GM18868 (cell line): ENCODE measurements around the gene PELI3.
A peak's percentile ranks its signal among the peaks of the same experiment; 100 is the strongest.
"Not testable (repeated sequence)": the region's sequence is repeated elsewhere in the genome, so short reads cannot be mapped to it uniquely, and the experiment has no call there.

ENCODE experiments used
- ATAC-seq: cut with Tn5 transposase; IDR thresholded peaks from one replicate; pipeline ENCODE4 v1.9.1; 2021; ENCODE audit warnings: mild to moderate bottlenecking, moderate library complexity; ENCODE audit not compliant: unreplicated experiment

Gene PELI3, protein sequence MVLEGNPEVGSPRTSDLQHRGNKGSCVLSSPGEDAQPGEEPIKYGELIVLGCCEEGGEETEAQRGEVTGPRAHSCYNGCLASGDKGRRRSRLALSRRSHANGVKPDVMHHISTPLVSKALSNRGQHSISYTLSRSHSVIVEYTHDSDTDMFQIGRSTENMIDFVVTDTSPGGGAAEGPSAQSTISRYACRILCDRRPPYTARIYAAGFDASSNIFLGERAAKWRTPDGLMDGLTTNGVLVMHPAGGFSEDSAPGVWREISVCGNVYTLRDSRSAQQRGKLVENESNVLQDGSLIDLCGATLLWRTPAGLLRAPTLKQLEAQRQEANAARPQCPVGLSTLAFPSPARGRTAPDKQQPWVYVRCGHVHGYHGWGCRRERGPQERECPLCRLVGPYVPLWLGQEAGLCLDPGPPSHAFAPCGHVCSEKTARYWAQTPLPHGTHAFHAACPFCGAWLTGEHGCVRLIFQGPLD

DNA sequence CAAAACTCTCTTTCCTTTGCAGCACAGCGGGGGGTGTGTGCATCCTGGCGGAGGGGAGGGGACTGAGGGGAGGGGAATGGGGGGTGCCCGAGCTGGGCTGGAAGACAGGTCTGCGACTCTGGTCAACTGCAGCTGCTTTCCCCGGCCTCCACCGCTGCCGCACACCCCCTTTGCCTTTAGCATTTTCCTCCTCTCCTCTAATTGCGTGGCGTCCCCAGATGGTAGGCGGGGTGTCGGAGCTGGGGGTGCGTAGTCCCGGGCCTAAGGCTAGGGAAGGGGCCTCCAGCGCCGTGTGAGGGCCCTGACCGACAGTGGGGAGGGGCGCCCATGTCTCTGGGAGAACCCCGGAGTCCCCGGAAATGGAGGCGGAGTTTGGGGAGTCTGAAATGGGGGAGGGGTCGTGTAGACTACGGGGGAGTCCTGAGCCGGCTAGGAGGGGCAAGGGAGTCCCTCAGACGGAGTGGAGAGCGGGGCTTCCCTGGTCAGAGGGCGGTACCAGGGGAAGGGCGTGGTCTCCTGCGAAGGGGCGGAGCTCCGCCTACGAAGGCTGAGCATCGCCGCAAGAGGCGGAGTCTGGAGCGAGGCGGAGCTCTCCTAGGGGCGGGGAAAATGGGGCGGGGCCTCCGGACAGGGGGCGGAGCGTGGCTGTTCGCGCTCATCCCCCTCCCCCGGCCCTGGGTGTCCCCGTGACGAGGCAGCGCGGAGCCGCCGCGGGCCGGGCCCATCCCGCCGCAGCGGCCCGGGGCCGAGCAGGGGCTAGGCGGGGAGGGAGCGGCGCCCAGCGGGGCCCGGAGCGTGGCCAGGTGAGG is at the start of gene PELI3:
TSS of gene PELI3 (plus strand) at position 681 of the 809 bp plus-strand sequence. CDS start 1,224 bp downstream, outside the sequence.
- ATAC-seq, result peak; percentile 76

DNA sequence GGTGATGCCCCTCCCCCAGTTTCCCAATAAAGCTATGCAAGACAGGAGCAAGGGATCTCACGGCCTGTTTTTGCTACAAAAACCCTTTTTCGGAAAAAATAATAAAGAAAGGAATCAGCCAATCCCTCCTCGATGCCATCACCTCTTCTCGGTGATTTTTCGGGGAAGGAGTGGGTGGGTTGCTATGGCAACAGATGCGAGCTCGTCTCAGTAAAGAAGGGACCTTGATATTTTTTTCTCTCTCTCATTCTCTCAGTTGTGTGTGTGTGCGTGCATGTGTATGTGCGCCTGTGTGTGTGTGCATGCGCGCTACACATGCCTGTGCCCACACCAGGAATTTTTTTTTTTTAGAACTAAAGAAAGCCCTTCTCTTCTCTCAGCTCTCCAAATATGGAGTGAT is 49.7 kb upstream of the PELI3 start:
- ATAC-seq, result no peak

DNA sequence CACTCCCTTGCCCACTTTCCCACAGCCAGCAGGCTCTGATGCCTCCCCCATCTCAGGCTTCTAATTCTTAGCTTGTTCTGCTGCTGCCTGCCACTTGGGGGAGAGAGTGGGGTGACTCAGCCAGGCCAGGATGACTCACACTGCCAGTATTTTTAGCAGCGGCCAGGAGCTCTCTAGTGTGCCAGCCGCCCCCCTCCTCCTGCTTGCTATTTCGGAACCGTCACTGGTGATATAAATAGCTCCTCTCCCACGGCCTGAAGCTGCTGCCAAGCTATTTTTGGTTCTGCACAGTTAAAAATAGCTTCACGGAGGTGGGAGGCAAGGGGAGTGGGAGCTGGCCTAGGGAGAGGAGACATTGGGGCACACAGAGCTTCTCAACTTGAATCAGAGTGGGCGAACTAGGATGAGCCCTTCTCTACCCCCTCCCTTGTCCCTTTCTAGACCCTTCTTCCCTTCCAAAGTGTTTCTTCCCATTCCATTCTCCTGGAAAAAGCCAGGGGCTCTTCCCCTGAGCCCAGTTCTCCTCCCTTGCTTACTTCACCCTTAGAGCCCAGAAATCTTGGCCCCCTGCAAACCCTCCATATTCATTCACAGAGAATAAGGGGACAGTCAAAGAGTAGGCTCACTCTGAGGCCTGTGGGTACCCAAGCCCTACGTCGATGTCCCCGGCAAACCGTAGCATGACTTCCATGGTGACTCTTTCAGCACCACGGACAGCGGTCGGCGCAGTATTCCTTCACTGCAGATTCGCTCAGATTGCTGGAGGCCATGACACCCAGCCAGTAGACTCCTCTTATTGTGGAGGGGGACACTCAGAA is 48.3 kb upstream of the PELI3 start:
- ATAC-seq, result peak; percentile 54

DNA sequence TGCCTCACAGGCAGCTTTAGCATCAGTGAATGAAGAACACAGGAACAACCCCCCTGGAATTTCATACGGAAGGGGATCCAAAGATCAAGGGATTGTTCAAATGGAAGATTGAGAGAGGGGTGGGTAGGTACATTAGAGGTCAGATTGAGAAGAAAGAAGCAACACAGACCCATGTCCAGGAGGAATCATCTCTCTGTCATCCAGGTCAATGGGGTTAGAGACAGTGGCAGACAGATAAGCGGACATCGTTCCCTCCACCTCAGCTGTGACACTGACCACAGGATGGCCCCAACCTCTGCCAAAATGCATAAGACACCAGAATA is 47.8 kb upstream of the PELI3 start:
- no peak for ATAC-seq

DNA sequence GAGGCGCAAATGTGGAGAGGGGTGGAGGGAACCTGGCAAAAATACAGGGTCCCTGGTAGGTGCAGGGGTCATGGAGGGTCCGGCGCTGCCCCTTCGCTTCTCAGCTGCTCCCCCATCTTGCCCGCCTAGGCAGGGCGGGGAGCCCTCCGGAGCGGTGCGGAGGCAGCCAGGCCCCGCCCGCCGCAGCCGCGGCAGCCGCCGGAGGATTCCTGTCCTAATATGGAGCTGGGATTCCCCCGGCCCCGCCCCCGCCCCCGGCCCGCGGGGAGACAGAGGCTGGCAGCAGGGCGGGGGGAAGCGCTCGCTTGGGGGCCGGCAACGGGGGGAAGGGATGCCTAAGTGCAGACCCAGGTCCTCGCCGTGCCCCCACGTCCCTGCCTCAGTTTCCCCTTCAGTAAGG is 46.9 kb upstream of the PELI3 start:
- ATAC-seq, result no peak

DNA sequence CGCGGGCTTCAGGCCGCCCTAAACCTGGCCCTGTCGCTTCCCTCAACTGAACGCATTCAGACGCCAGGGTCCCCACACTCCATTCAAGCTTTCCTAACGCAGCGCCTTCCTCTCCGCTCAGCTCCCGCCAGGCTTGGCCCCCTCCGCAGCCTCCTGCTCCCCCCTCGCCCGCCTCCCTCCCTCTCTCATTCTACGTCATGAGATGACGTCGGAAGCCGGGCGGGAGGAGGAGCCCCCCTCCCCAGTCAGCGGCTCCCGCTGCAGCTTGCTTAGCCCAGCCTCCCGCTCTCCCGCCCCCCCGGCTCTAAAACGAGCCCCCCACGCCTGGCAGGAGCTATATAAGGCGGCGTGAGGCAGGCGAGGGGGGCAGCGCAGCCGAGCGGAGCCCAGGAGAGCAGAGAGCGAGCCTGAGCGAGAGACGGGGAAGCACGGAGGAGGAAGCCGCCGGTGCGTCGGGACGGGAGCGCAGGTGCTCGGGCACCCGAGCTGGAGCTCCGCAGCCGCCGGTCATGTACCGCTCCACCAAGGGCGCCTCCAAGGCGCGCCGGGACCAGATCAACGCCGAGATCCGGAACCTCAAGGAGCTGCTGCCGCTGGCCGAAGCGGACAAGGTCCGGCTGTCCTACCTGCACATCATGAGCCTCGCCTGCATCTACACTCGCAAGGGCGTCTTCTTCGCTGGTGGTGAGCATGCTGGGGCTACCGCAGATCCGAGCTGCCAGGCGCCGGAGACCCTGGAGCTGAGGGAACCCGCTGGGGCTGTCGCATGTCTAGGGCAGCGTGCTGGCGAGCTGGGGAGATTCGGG is 45.8 kb upstream of the PELI3 start, which contains the start of gene NPAS4:
TSS of gene NPAS4 (plus strand) at position 365 of the 806 bp plus-strand sequence. CDS start at position 510, 145 bp downstream.
- no peak for ATAC-seq

GRCh38 chr11:66421492-66422205 is 45.1 kb upstream of the PELI3 start:
- no peak for ATAC-seq

DNA sequence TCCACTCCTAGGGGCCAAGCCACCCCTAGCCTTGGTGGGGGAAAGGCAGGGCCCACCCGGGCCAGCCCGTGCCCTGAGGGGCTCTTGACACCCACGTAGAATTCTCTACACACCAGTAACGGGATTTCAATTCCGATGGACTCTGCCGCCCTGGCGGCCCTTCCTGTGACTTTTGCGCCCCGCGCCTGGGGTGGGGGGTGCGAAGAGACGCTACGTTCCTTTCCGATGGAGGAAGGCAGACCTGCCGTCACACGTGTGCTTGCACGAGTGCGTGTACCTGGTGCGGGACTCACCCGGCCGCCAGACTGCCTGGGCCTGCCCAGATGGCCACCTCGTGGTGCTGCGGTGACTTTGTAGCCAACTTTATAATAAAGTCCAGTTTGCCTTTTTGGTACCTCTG is 40.4 kb upstream of the PELI3 start:
- ATAC-seq, result no peak

DNA sequence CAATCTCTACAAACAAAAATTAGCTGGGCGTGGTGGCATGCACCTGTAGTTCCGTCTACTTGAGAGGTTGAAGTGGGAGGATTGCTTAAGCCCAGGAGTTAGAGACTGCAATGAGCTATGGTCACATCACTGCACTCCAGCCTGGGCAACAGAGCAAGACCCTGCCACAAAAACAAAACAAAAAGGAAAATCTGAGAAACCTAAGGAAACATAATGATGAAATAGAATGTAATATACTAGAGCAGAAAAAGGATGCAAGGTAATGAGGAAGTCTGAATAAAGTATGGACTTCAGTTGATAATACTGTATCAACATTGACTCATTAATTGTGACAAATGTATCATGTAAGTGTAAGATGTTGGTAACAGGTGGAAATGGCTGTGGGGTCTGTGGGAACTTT is 37.8 kb upstream of the PELI3 start:
- no peak for ATAC-seq

- no peak for ATAC-seq
Observed at GRCh38 chr11:66429983-66430602, 36.6 kb upstream of the PELI3 start.

DNA sequence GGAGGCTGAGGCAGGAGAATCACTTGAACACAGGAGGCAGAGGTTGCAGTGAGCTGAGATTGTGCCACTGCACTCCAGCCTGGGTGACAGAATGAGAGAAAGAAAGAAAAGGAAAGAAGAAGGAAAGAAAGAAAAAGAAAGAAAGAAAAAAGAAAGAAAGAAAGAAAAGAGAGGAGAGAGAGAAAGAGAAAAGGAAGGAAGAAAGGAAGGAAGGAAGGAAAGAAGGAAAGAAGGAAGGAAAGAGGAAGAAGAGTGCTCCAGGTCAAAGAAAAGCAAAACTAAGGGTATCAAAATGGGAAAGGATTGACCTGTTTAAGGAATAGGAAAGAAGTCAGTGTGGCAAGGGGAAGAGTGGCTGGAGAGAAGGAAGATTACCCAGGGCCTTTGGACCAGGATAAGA is 35.4 kb upstream of the PELI3 start:
- ATAC-seq, result not testable (repeated sequence)

DNA sequence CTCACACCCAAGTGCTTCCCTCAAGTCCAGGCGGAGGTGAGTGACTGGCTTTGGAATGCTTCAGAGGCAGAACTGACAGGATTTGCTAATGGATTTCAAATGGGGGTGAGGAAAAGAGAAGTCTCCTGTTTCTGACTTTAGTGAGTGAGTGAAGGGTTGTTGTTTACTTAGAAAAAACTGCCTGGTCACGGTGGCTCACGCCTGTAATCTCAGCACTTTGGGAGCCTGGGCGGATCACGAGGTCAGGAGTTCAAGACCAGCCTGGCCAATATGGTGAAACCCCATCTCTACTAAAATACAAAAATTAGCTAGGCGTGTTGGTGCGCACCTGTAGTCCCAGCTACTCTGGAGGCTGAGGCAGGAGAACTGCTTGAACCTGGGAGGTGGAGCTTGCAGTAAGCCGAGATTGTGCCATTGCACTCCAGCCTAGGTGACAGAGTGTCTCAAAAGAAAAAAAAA is 34.8 kb upstream of the PELI3 start:
- not testable (repeated sequence) for ATAC-seq

GRCh38 chr11:66432597-66432996 is 34.1 kb upstream of the PELI3 start:
- ATAC-seq, result no peak

- ATAC-seq, result no peak
Observed at GRCh38 chr11:66437979-66438503, 28.7 kb upstream of the PELI3 start.

DNA sequence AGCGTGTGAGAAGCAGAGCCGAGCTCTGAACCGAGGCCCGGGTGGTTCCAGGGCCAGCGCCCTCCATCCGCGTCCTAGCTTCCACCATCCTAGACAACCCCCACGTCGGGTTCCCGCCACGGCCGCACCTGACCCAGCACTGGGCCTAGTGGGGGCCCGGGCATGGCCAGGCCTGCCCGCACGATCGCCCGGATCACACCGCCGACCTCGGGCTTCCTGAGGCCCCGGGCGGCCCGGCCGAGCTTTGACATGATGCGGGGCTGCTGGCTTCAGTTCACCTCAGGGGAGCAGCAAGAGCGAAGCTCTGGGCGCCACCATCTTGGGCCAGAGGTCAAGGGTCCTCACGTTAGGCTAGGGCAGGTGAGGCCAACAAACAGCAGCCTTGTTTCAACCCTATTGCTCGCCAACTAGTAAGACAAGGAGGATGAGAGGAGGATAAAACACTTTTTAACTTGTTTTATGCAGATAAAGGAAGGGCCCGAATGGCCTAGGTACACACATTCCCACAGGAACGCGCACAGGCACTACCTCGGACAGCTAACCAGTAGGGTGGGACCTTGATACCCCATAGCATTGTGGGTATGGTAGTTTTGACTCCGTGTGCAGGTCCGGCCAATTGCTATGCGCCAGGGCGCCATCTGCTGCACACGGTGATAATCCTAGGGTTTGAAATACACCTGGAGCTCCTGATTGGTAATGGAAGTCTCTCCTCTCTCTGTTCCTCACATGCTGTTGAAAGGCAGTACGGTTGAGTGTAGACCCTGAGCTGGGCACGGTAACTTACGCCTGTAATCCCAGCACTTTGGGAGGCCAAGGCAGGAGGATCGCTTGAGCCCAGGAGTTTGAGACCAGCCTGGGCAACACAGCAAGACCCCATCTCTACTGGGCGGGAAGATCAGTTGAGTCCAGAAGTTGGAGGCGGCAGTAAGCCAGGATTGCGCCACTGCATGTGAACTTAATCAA is 27.9 kb upstream of the PELI3 start, which contains the start of gene MRPL11:
TSS of gene MRPL11 (minus strand) at position 345 of the 963 bp plus-strand sequence. CDS start at position 251, 94 bp downstream.
- peak; percentile 78 for ATAC-seq

GRCh38 chr11:66440101-66440939 is 26.4 kb upstream of the PELI3 start:
- not testable (repeated sequence) for ATAC-seq

DNA sequence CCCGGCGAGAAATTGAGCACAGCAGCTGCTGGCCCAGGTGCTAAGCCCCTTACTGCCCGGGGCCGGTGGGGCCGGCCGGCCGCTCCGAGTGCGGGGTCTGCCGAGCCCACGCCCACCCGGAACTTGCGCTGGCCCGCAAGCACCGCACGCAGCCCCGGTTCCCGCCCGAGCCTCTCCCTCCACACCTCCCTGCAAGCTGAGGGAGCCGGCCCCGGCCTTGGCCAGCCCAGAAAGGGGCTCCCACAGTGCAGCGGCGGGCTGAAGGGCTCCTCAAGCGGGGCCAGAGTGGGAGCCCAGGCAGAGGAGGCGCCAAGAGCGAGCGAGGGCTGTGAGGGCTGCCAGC is 25.8 kb upstream of the PELI3 start:
- ATAC-seq, result not testable (repeated sequence)
